ENCODE data around the gene NOP10.
"Not testable (repeated sequence)": the region's sequence is repeated elsewhere in the genome, so short reads cannot be mapped to it uniquely, and the experiment has no call there.

Gene NOP10

GRCh38 chr15:34359416-34359815, 16.5 kb upstream of the NOP10 start:
- DNase-seq (ENCODE audit: extremely low read depth in 1 of 2, low read depth in 1 of 2) = no peak

- no peak for DNase-seq (ENCODE audit: extremely low read depth in 1 of 2, low read depth in 1 of 2)
Measured at GRCh38 chr15:34358948-34359347, 16.0 kb upstream of the NOP10 start.

- DNase-seq (ENCODE audit: extremely low read depth in 1 of 2, low read depth in 1 of 2) = no peak
Measured at GRCh38 chr15:34358367-34358766, 15.4 kb upstream of the NOP10 start.

DNA sequence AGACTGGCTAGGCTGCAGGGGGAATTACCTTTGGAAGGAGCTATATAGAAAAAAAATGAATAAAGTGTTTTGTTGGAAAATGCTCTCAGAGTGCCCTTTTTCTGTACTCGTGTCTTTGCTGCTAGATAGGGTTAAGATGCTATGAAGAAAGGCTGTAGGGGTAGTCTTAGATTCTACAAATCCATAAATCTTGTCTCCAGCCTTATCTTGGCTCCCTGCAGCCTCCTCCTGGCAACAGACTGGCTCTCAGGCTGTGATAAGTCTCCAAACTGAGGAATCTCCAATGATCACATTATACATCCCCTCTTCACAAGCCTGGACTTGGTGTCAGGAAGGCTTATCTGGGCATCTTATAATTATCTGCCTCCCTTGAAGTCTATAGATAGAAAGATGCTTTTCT, 14.7 kb upstream of the NOP10 start:
- no peak for DNase-seq (ENCODE audit: extremely low read depth in 1 of 2, low read depth in 1 of 2)

DNA sequence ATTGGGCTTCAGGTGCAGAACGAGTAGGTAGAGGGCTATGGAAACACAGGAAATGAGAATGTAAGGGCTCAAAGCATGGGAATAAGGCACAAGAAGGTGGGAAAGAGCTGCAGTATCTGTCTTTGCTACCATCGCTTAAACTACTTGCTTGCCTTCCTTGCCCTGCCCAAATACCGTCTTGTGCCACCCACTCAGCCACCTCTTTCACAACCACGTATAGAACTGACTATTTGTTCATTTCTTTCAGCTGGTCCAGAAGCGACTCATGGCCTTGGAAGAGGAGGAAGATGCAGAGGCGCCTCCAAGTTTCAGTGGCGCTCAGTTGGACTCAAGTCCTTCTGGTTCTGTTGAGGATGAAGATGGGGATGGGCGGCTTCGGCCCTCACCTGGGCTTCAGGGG, 12.3 kb upstream of the NOP10 start:
- no peak for DNase-seq (ENCODE audit: extremely low read depth in 1 of 2, low read depth in 1 of 2)

DNA sequence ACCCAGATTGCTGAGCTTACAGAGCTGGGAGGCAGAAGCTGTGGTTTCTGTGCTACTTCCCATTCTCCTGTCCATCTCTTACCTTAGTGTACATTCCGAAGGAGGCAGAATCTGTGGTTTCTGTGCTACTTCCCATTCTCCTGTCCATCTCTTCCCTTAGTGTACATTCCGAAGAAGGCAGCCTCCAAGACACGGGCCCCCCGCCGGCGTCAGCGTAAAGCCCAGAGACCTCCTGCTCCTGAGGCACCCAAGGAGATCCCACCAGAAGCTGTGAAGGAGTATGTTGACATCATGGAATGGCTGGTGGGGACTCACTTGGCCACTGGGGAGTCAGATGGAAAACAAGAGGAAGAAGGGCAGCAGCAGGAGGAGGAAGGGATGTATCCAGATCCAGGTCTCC, 11.3 kb upstream of the NOP10 start:
- DNase-seq (ENCODE audit: extremely low read depth in 1 of 2, low read depth in 1 of 2) = no peak

- DNase-seq (ENCODE audit: extremely low read depth in 1 of 2, low read depth in 1 of 2) = no peak
Measured at GRCh38 chr15:34353627-34354026, 10.7 kb upstream of the NOP10 start.

DNA sequence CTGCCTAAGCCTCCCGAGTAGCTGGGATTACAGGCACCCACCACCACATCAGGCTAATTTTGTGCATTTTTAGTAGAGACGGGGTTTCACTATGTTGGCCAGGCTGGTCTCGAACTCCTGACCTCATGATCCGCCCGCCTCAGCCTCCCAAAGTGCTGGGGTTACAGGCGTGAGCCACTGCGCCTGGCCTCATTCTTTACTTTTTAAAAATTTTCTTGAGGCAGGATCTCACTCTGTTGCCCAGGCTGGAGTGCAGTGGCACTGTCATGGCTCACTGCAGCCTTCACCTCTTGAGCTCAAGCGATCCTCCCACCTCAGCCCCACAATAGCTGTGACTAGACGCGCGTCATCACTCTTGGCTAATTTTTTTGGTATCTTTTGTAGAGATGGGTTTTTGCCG, 10.1 kb upstream of the NOP10 start:
- not testable (repeated sequence) for DNase-seq (ENCODE audit: extremely low read depth in 1 of 2, low read depth in 1 of 2)

GRCh38 chr15:34349769-34350168, 6.8 kb upstream of the NOP10 start:
- DNase-seq (ENCODE audit: extremely low read depth in 1 of 2, low read depth in 1 of 2) = no peak

DNA sequence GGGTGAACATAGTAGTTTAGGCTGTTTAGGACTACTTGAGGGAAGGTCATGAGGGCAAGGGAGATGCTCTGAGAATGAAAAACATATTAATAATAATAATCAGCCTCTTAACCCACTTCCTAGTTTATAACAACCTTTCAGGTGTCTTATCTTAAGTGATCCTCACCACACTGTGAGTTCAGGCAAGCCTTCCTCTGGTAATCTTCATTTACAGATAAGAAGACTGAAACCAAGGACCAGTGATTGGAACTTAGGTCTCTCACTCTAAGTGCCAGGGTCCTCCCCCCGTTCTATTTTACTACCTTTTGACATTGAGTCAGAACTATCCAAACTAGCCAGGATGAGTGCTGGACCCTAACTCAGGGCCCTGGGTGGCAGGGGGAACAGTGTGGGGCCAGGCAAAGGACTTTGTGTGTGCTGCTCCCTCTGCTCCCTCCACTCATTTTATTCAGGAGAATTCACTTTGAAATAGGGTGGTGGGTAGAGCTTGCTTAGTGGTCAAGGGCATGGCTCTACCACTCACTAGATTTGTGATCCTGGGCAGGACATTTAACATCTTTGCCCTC, 5.9 kb upstream of the NOP10 start:
- DNase-seq (ENCODE audit: extremely low read depth in 1 of 2, low read depth in 1 of 2) = no peak

GRCh38 chr15:34347951-34348638, 5.2 kb upstream of the NOP10 start:
- DNase-seq (ENCODE audit: extremely low read depth in 1 of 2, low read depth in 1 of 2) = no peak

DNA sequence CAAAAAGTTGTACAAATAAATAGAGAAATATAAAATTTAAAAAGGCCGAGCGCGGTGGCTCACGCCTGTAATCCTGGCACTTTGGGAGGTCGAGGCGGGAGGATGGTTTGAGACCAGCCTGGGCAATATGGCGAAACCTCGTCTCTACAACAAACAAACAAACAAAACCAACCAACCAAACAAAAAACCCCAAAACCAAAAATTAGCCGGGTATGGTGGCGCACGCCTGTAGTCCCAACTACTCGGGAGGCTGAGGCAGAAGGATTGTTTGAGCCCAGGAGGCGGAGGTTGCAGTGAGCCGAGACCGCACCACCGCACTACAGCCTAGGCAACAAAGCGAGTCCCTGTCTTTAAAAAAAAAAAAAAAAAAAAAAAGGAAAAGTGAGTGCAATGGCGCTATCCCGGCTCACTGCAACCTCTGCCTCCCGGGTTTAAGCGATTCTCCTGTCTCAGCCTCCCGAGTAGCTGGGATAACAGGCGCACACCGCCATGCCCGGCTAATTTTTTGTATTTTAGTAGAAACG, 661 bp downstream of the NOP10 start:
- not testable (repeated sequence) for DNase-seq (ENCODE audit: extremely low read depth in 1 of 2, low read depth in 1 of 2)

GRCh38 chr15:34341381-34342212, 1.3 kb downstream of the NOP10 start:
- DNase-seq (ENCODE audit: extremely low read depth in 1 of 2, low read depth in 1 of 2) = no peak

DNA sequence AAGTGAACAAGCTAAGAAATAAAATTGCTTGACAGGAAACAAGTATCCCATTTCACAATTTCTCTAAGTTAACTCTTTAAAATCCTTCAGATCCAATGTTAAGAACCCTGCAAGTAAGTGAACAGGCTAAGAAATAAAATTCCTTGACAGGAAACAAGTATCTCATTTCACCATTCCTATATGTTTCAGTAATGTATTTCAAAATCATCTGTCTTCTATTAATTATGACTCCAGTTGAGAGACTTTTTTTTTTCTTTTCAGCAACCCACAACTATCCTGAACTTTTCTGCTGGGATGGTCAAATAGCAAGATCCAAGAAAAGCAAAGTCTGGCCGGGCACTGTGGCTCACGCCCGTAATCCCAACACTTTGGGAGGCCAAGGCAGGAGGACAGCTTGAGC, 3.0 kb downstream of the NOP10 start:
- no peak for DNase-seq (ENCODE audit: extremely low read depth in 1 of 2, low read depth in 1 of 2)

DNA sequence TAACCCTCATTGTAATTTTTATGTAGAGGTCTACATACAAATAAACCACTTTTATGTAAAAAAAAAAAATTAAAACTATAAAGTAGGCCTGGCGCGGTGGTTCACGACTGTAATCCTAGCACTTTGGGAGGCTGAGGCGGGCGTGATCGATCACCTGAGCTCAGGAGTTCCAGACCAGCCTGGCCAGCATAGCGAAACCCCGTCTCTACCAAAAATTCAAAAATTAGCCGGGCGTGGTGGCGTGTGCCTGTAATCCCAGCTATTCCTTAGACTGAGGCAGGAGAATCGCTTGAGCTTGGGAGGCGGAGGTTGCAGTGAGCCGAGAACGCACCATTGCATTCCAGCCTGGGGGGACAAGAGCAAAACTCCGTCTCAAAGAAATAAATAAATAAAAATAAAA, 4.6 kb downstream of the NOP10 start:
- DNase-seq (ENCODE audit: extremely low read depth in 1 of 2, low read depth in 1 of 2) = no peak

- DNase-seq (ENCODE audit: extremely low read depth in 1 of 2, low read depth in 1 of 2) = peak; percentile 79 to 80
Measured at GRCh38 chr15:34337557-34338306, 5.2 kb downstream of the NOP10 start, which contains the start of gene SLC12A6. Gene SLC12A6 (minus strand): TSS chr15:34337781. CDS start chr15:34336680, 1,101 bp downstream.

DNA sequence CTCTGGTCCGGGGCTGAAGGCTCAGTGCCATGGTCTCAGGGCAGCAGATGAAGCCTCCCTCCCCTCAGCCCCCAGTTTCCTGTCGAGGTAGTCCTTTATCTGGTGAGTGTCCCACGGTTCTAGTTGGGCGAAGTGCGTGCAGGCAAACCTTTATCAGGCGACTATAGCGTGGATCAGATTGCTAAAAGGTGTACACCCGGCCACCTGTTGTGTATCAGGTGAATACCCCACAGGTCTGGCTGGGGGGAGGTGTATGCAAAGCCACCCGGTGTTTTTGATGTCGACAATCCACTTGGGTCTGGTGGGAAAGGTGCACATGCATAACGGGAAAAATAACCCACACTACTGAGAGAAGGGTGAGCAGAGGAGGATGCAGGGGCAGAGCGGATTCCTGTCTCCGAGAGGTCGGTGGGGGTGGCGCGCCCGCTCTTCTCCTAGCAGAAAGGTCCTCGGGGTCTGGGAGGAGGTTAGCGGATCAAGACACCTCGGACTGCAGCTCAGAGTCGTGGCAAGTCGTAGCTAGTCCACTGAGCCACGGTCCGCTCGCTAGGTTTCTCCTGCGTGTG, 5.9 kb downstream of the NOP10 start:
- no peak for DNase-seq (ENCODE audit: extremely low read depth in 1 of 2, low read depth in 1 of 2)

DNA sequence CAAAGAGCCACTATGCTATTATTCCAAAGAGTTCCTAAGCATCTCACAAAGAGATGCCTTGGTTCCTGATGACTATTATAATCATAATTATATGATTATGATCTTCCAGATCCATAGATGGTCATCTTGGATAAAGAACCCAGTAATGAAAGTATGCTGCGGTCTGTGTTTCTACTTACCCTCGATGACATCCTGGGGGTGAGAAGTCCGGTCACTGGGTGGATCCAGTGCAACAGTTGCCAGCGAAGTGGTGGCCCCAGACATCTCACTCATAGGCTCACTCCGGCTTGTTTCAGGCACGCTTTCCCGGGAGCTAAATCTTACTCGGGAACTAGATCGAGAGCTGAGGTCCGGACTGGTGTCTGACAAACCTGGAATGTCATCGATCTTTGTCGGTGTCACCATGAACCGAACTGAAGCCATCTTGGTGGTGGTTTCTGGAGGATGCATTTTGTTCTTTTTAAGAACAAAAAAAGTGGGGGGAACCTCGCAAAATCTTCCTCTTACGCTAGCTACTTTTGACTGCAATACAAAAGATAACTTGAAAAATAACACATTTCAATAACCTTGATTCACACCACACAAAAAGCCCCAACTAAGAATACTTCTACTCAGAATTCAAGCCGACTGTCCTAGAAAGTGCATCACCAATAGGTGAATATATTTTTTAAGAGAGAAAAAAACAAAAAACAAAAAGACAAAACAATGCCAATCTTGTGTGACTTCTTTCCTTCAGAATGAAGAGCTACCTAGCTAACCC, 6.5 kb downstream of the NOP10 start:
- DNase-seq (ENCODE audit: extremely low read depth in 1 of 2, low read depth in 1 of 2) = no peak

- DNase-seq (ENCODE audit: extremely low read depth in 1 of 2, low read depth in 1 of 2) = no peak
Measured at GRCh38 chr15:34335176-34336032, 7.5 kb downstream of the NOP10 start.
